Panc1 (cell line): Measurements from ENCODE around the gene FIP1L1.

Source experiments
- CTCF ChIP-seq: fragments of 450-650 bp; IDR thresholded peaks from 2 replicates; pipeline ENCODE4 v1.5.1; 2017; ENCODE audit warnings: mild to moderate bottlenecking
- POLR2AphosphoS5 ChIP-seq: IDR thresholded peaks from 2 replicates; pipeline ENCODE4 v1.6.1; 2012; ENCODE audit warnings: mild to moderate bottlenecking, low read depth, low read length, moderate library complexity
- REST ChIP-seq, 2 experiments: IDR thresholded peaks; 2 replicates each; pipeline ENCODE4 v1.6.1; 2011 to 2012; ENCODE audit warnings: low read depth in 2 of 2, control low read depth in 1 of 2, low read length in 1 of 2, mild to moderate bottlenecking in 1 of 2, moderate library complexity in 1 of 2; ENCODE audit not compliant: insufficient read depth in 1 of 2

- TF ChIP-seq CTCF = no peak
- TF ChIP-seq POLR2AphosphoS5 = no peak
- TF ChIP-seq REST (IDR thresholded peaks at IDR 0.05; ENCODE audit: insufficient read depth in 1 of 2, low read depth in 2 of 2, low read length in 1 of 2) = no peak
Measured at GRCh38 chr4:53465281-53465680, 87.8 kb downstream of the FIP1L1 start.
